Urothelium cell line (cell line): ENCODE results near the gene ARID1B.

Experiments
- DNase-seq: peaks from one replicate; pipeline ENCODE4 v3.0.0; 2011; ENCODE audit warnings: low spot score, mixed read lengths
- FAIRE-seq: peaks from 2 replicates; lab custom pipeline; 2011; peaks lifted over from hg19 to GRCh38; lab: Jason Lieb, UNC

Gene ARID1B

GRCh38 chr6:157246048-157246630 lies 469.0 kb downstream of the ARID1B start:
- no peak for DNase-seq
- no peak for FAIRE-seq

- DNase-seq (no peak), FAIRE-seq (no peak)
These were observed 469.8 kb downstream of the ARID1B start for GRCh38 chr6:157246771-157247484.

GRCh38 chr6:157248264-157248663 lies 471.1 kb downstream of the ARID1B start:
- FAIRE-seq (no peak), DNase-seq (no peak)

- FAIRE-seq, result no peak
- no peak for DNase-seq
These were observed 472.6 kb downstream of the ARID1B start for GRCh38 chr6:157249826-157250225.

- DNase-seq (no peak), FAIRE-seq (no peak)
These were observed 474.5 kb downstream of the ARID1B start for GRCh38 chr6:157251586-157252247.

- no peak for DNase-seq
- no peak for FAIRE-seq
These were observed 475.8 kb downstream of the ARID1B start for GRCh38 chr6:157253017-157253416.

GRCh38 chr6:157253699-157254098 lies 476.5 kb downstream of the ARID1B start:
- DNase-seq (no peak), FAIRE-seq (no peak)

GRCh38 chr6:157254538-157254937 lies 477.4 kb downstream of the ARID1B start:
- DNase-seq (no peak), FAIRE-seq (no peak)

GRCh38 chr6:157255079-157255478 lies 477.9 kb downstream of the ARID1B start:
- FAIRE-seq (no peak), DNase-seq (no peak)

- DNase-seq (no peak), FAIRE-seq (no peak)
These were observed 481.7 kb downstream of the ARID1B start for GRCh38 chr6:157258878-157259277.

- no peak for FAIRE-seq
- DNase-seq, result no peak
These were observed 482.3 kb downstream of the ARID1B start for GRCh38 chr6:157259443-157259842.
